Mesodermal cell (in vitro differentiated cells): ENCODE results near the gene UBE2H.
"Not testable (repeated sequence)": the region's sequence is repeated elsewhere in the genome, so short reads cannot be mapped to it uniquely, and the experiment has no call there.

Source experiments
- H3K27ac ChIP-seq: 2 replicates; pipeline ENCODE4 v1.7.0; 2013; ENCODE audit warnings: mild to moderate bottlenecking, low read depth, low read length, moderate library complexity; ENCODE audit not compliant: severe bottlenecking
- H3K36me3 ChIP-seq: 2 replicates; pipeline ENCODE4 v1.7.1; 2013; ENCODE audit warnings: mild to moderate bottlenecking, low read length, moderate library complexity; ENCODE audit not compliant: control insufficient read depth, insufficient read depth
- H3K4me1 ChIP-seq: one replicate; pipeline ENCODE4 v1.7.1; 2013; ENCODE audit warnings: mild to moderate bottlenecking, low read length; ENCODE audit not compliant: insufficient read depth, control insufficient read depth, poor library complexity, severe bottlenecking
- H3K4me3 ChIP-seq: 2 replicates; pipeline ENCODE4 v1.7.0; 2013; ENCODE audit warnings: low read length, control low read depth, mild to moderate bottlenecking; ENCODE audit not compliant: insufficient read depth, poor library complexity, severe bottlenecking; ENCODE audit errors: extremely low read depth
- H3K9me3 ChIP-seq: 2 replicates; pipeline ENCODE4 v1.7.1; 2013; ENCODE audit warnings: mild to moderate bottlenecking, low read length, moderate library complexity; ENCODE audit not compliant: control insufficient read depth
- WGBS, 2 experiments: methylation state at CpG; one replicate each; pipeline ENCODE4 v1.1.5; 2013; ENCODE audit warnings: missing lambda C conversion rate in 2 of 2; ENCODE audit not compliant: insufficient coverage in 2 of 2; 5-methylcytosine and 5-hydroxymethylcytosine counted together

UBE2H gene

DNA sequence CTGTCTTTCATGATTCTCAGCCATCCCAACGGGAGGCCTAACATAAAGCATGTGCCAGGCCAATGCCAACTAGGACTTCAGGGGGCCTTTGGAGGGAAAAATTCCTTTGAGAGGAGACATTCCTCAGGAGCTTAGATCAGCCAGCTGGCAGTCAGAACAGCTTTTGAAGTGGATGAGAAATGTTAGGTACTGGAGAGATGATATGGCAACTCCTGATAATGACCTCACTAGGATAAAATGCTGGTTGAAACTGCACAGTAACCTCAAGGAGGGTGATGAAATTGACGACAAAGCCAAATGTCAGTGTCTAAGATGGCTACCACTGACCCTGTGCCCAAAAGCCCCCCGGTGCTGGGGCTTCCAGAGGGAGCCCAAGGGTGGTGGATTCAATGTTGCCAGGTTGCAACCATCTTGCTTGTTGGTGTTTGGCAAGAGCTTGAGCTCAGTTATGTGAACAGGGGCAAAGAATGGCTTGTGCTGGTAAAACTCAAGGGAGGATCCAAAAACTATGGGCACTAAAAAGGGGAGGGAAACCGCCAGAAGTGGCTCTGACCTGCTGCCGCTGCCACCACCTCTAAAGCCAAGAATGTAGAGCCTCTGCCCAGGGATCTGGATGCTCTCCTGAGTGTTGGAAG is 121.2 kb downstream of the UBE2H start:
- WGBS, 2 experiments = 81 to 85% methylated on average over 5 of the region's 5 CpGs
- H3K4me1 ChIP-seq = peaks cover 31% of the 10 kb centered on the region
- no peak overlapping the region for H3K4me3 ChIP-seq
- H3K36me3 ChIP-seq = peaks cover 51% of the 10 kb centered on the region
- no peaks in the 10 kb centered on the region for H3K9me3 ChIP-seq
- H3K27ac ChIP-seq = peak overlapping the region; percentile 93

DNA sequence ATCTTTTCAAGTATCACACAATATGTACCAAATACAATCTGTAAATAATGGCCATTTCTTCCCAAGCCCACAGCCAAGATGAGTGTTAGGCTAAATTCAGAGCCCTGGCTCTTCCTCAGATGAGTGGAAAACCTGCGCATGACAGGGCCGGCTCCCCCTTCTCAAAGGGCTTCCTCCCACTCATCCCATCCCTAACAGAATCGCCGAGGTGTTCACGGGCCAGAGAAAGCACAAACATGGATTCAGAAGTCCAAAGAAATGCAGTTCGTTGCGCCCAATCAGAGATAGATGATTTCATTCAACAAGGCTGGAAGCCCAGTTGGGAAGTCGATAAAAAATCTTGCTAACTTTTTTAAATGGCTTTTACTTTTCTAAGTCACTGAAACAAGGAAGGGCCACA is 121.8 kb downstream of the UBE2H start:
- Histone ChIP-seq H3K4me3 (no peak overlapping the region), H3K9me3 (no peaks in the 10 kb centered on the region), H3K36me3 (peaks cover 47% of the 10 kb centered on the region), H3K27ac (peak overlapping the region; percentile 93), H3K4me1 (peaks cover 31% of the 10 kb centered on the region)
- WGBS, 2 experiments = 90% methylated on average over 6 to 7 of the region's 8 CpGs

DNA sequence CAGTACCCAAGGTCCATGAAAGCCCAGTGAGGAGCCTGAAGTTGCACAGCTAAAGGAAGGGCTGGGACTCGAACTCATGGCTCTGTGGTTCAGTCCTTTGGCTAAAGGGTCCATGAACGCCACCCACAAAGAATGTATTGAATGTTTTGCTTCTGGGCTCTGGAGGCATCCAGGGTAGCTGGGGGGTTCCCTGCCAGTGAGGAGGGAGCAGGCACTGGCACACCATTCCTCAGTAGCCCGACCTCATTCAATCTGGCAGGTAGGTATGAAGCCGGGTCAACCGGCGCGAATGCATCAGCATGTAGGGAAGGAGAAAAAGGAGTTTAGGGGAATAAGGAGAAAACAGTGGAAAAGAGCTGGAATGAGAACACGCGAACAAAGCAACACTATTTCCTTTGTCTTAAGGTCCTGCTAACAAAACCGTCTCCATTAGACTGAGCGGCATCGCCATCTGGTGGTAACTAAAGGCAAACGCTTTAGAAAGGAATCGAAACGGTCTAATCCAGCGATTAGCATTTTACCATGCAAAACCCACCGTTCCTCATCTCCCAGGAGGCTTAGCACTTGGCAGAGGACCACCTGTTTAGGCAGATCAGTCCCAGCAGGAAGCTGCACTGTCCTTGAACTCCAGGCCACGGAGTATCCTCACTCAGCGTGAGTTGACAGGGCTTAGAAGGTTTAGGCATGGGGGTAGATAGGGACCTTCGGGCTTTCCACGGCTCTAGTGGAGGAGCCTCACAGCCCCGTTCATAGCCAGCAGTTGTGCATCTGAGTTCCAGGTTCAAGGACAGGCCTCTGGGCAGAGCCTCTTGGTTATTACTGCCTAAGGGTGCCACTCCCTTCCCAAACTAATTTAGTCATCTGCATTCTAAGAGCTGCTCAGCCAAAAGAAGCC is 122.8 kb downstream of the UBE2H start:
- WGBS, 2 experiments = 15 to 28% methylated on average over 9 to 21 of the region's 22 CpGs
- Histone ChIP-seq H3K4me3 (no peak overlapping the region), H3K9me3 (no peaks in the 10 kb centered on the region), H3K4me1 (peaks cover 31% of the 10 kb centered on the region), H3K36me3 (peaks cover 38% of the 10 kb centered on the region), H3K27ac (peak overlapping the region; percentile 93)

DNA sequence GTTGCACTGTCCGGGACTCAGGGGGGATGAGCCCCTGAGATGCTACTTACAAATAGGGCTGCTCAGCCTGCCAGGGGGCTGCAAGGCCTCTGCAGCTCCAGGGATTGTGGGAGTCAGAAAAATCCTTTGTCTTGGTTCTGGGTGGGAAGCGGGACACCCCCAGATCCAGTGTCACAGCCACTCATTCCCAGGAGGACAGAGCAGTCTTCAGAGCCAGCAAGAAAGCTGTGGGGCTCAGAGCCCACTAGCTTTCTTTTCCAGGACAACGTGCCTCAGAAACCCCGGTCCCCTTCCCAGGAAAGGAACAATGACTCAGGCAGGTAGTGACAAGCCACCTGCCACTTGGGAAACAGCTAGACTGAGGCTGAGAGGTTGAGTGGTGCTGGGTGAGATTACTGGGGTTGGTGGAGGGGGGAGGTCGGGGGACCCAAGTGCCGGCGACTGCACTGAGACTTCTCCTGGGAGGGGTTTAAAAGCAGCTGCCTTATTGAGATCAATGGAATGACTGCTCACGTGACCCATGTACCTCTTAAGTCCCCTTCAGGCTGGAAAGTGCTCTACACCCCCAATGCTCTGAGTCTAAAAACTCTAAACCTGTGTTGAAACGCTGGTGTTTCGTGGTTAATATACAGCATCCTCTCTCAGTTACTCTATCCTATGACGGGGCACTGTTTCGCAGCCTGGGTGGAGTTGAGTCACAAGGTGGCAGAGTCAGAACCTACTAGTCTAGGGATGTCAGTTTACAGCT is 123.6 kb downstream of the UBE2H start:
- H3K36me3 ChIP-seq = peaks cover 30% of the 10 kb centered on the region
- no peak overlapping the region for H3K4me3 ChIP-seq
- no peak overlapping the region for H3K27ac ChIP-seq
- H3K4me1 ChIP-seq = peaks cover 31% of the 10 kb centered on the region
- WGBS, 2 experiments = 95 to 99% methylated on average over 8 to 10 of the region's 12 CpGs
- no peaks in the 10 kb centered on the region for H3K9me3 ChIP-seq

DNA sequence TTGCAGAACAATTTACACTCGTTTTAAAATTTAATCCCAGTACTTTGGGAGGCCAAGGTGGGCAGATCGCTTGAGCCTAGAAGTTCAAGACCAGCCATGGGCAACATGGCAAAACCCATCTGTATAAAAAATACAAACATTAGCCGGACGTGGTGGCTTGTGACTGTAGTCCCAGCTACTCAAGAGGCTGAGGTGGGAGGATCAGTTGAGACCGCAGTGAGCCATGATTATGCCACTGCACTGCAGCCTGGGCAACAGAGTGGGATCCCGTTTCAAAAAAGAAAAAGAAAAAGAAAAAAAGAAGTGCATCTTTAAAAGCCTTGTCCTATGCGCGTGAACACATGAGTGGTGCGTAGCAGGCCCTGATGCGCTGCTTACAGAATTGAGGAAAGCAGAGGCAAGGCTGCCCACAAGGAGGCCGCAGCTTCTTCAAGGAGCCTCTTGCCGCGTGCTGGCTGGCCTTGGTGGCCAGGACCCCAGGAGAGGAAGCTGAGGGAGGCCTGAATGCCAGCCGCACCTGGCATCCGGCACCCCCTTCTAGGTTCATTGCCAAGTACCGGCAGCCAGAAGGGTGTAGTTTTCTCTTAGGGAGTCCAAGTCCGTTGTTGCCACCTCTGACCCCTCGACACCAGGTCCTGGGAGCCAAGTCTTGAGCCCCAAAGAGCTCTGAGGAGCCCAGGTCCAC is 124.5 kb downstream of the UBE2H start:
- Histone ChIP-seq H3K36me3 (peaks cover 20% of the 10 kb centered on the region), H3K27ac (no peak overlapping the region), H3K4me3 (no peak overlapping the region), H3K9me3 (no peaks in the 10 kb centered on the region), H3K4me1 (peaks cover 30% of the 10 kb centered on the region)
- WGBS, 2 experiments = 94% methylated on average over 13 to 18 of the region's 18 CpGs

DNA sequence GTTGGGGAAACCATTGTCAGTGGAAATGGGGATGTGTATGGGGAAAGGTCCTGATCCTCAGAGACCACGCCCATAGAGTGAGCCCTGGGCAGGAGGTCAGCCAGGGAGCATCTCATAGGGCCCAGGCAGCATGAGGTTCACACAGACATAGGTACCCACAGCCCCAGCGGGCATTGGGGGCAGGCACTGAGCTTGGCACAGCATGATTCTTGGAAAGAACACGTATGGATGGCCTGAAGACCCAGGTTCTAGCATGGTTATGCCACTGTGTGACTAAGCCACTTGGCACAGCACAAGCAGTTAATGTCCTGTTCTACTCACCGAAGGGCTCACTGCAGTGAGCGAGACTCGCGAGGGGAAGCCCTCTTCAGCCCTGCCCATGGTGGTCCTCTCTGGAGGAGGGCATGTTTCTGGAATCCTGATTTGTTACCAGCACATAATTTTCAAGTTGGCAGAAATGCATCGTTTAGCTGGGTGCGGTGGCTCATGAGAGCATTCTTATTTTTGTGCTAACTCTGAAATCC is 125.2 kb downstream of the UBE2H start:
- 94% methylated on average over 8 to 9 of the region's 9 CpGs for WGBS, 2 experiments
- H3K36me3 ChIP-seq = peaks cover 15% of the 10 kb centered on the region

DNA sequence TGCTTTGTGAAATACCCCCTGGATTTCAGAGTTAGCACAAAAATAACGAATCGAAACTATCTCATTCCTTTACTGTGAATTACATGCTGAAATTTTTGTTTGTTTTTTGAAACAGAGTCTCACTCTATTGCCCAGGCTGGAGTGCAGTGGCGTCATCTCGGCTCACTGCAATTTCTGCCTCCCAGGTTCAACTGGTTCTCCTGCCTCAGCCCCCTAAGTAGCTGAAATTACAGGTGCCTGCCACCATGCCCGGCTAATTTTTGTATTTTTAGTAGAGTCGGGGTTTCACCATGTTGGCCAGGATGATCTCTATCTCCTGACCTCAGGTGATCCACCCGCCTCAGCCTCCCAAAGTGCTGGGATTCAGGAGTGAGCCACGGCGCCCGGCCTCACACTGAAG is 125.9 kb downstream of the UBE2H start:
- H3K36me3 ChIP-seq = peaks cover 11% of the 10 kb centered on the region
- peaks cover 16% of the 10 kb centered on the region for H3K4me1 ChIP-seq
- H3K4me3 ChIP-seq, H3K27ac ChIP-seq, H3K9me3 ChIP-seq: not testable (repeated sequence)
- WGBS, 2 experiments = 76 to 80% methylated on average over 5 to 6 of the region's 10 CpGs

More for the DNA sequence above, 125.2 kb downstream of the UBE2H start:
- Histone ChIP-seq H3K4me3 (no peak overlapping the region), H3K27ac (no peak overlapping the region), H3K4me1 (peaks cover 23% of the 10 kb centered on the region), H3K9me3 (no peaks in the 10 kb centered on the region)

DNA sequence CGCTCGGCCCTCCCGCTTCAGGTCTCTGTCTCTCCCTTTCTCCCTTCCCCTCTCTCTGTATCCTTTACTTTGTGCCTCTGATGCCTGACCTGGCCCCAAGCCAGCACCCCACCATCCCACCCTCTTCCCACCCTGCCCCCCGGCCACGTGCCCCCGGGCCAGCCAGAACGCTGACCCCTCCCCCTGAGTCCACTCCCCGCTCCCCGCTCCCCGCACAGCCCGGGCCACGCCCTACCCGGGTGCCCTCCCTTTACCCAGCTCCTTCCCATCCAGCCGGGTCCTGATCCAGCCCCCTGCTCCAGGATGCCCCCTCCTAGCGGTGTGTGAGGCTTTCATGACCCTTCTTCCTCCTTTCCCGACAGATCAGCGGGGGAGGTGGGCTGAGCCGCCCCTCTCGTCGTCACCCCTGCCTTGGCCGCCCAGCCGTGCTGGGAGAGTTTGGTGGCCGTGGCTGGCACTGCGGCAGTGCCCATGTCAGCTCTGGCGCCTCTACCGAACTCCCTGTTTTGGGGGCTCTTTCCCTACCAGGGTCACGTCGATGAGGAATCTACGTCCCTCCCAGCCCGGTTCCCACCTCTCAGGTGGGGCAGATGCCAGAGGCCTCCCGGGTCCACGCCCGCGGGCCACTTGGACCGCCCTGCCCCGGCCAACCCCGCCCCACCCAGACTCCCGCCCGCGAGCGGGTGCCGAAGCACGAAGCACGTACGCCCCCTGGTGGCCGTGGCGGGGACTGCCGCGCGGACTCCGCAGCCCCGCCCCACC is 127.4 kb downstream of the UBE2H start:
- peak overlapping the region; percentile 53 for H3K4me3 ChIP-seq
- H3K9me3 ChIP-seq = no peaks in the 10 kb centered on the region
- 0 to 4% methylated on average over 14 to 23 of the region's 52 CpGs for WGBS, 2 experiments
- peaks cover 4% of the 10 kb centered on the region for H3K4me1 ChIP-seq
- H3K36me3 ChIP-seq = peaks cover 8% of the 10 kb centered on the region
- H3K27ac ChIP-seq = no peak overlapping the region

DNA sequence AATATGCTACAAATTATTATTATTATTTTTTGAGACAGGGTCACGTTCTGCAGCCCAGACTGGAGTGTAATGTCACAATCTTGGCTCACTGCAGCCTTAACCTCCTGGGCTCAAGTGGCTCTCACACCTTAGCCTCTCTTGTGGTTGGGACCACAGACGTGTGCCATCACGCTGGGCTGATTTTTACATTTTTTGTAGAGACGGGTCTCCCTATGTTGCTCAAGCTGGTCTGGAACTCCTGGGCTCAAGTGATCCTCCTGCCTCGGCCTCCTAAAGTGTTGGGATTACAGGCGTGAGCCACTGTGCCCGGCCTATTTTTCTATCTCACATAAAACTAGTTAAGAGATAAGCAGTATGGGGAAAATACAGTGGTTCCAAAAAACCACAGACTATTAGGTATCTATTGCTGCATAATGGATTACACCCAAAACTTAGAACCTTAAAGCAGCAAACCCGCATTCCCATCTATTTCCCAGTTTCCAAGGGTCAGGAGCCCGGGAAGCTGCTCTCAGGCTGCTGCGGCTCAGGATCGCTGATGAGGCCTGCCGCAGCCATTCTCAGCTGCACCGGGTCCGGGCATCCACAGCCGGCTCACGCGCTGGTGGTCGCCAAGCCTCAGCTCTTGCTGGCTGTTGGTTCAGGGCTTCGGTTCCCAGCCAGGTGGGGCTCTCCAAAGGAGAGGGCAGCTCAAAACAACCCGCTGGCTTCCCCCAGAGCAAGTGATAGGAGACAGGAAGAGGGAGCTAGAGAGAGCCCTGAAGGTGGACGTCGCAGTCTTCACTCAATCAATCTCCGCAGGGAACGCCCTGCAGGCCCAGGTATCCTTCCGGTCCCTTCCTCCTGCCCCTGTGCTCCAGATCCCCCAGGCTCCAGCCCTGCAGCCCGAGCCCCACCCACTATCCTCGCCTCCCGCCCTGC is 128.2 kb downstream of the UBE2H start:
- Histone ChIP-seq H3K36me3 (peaks cover 5% of the 10 kb centered on the region), H3K9me3 (no peaks in the 10 kb centered on the region), H3K4me1 (no peaks in the 10 kb centered on the region), H3K27ac (no peak overlapping the region), H3K4me3 (peak overlapping the region; percentile 53)
- WGBS, 2 experiments = 17 to 22% methylated on average over 21 to 25 of the region's 28 CpGs
